HG03460 (cell line): ENCODE data around the gene CTBP2.
"Not testable (repeated sequence)": the region's sequence is repeated elsewhere in the genome, so short reads cannot be mapped to it uniquely, and the experiment has no call there.

Experiments
- ATAC-seq: cut with Tn5 transposase; IDR thresholded peaks from one replicate; pipeline ENCODE4 v1.9.1; 2021; ENCODE audit not compliant: unreplicated experiment

The CTBP2 gene

DNA sequence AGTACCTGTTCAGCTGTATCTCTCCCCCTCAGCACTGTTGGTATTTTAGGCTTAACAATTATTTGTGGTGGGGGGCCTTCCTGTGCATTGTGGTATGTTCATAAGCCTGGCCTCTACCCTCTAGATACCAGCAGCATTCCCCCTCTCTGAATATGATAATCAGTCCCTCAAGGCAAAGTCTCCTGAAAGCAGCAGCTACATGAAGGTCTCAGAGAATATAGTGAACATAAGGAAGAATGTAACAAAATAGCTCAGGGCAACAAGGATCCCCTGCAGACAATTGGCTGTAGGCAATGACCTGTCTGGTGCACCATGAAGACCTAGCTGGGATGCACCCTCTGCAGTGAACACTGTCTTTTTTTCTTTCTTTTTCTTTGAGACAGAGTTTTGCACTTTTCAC lies 86.4 kb downstream of the CTBP2 start:
- no peak for ATAC-seq

DNA sequence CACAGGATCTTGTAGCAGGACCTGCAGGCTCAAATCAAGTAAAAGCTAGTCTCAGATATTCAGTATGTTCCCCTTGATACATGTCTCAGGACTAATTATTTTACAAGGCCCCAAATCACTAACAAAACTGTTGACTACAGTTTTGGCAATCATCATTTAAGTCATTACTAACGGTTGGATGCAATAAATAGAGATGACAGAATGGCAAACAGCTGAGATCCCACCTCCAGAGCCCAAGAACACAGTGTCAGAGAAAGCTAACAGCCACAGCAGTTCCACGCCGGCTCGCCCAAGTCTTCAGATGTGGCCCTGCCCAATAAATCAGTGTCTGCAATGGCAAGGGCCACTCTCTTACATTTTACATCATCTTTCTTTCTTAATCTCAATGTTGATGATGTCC lies 87.6 kb downstream of the CTBP2 start:
- ATAC-seq, result no peak

DNA sequence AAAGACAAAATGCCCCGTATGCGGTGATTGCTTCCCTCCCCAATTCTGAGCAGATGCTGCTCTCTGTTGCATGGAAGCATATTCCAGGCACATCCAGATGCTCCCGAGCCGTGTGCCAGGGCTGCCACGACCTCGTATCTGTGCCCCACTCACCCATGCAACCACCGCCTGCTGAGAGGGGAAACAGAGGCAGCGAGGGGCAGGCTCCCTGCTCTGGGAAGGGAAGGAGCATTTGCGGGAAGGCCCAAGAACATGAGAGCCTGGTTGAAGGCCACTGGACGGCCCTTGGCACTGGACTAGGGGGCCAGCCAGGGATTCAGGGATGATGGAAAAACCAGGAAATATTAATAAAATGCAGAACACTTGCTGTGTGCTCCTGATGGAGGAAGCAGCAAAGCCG lies 89.4 kb downstream of the CTBP2 start:
- ATAC-seq, result no peak

DNA sequence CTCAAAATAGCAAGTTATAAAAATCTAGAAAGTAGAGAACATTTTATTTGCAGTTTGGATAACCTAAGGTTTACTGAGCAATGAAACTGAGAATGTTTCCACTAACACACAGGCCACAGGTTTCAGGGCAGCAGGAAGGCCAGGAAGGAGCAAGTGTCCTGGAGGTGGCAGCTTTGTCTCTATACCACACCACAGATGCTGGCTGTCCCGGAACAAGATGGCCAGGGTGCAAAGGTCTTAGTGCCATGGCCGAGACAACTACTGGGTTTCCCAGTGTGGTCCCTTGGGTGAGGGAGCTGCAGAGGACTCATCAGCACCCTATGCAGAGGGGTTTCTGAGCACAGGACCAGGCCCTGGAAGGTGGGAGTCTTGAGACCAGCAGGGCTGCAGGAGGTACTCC lies 92.0 kb downstream of the CTBP2 start:
- ATAC-seq, result no peak

DNA sequence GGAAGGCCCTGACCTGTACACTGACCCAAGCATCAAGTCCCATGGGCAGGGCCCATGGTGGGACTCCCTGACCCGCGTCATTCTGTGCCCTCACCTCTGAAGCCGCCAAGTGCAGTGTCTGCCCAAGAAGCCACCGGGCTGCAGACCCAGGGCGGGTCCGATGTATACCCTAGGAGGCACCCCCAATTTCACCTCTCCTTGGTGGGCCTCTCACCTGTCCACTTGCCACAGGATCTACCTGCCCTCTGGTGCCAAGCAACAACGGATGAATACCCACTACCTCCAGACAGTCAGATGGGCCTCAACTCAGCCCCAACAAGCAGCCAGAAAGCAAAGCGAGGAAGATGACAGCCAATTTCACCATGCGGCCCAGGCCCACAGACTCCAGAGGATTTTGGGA lies 92.6 kb downstream of the CTBP2 start:
- ATAC-seq, result no peak

- no peak for ATAC-seq
These were observed 93.5 kb downstream of the CTBP2 start for GRCh38 chr10:125066764-125067450.

DNA sequence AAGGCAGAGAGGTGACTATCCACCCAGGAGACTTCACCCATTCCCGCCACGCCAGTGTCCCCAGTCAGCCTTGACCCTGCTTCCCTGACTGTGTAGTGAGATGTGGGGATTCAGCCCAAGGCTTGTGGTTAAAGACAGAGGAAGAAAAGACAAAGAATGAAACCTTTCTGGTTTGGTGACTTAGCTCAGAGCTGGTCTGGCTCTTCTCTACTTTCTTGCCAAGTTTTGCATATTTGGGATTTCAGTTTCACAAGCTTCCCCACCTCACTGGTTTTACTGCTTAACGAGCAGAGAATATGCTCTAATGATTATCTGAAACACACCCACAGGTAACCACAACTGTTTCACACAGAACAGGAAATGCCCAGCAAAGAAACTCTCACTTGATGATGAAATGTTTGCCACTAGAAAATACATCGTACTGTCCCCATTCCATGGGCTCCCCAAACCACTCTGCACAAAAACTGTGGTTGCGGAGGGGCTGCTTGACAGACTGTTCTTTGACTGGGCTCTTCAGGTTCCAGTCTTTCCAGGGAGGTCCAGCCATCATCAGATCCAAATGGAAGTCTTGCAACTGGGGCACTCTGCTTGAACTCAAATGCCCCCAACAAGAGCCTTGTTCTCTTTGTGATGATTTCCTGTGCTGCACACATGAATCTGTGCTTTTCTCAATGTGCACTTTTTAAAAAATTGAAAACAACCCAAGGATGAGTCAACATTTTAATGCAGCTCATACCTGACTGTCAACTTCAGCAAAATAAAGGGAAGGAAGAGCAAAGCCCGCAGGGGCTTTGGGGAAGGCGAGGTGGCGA lies 95.5 kb downstream of the CTBP2 start:
- ATAC-seq, result peak; percentile 93

- no peak for ATAC-seq
These were observed 97.0 kb downstream of the CTBP2 start for GRCh38 chr10:125063256-125063925.

DNA sequence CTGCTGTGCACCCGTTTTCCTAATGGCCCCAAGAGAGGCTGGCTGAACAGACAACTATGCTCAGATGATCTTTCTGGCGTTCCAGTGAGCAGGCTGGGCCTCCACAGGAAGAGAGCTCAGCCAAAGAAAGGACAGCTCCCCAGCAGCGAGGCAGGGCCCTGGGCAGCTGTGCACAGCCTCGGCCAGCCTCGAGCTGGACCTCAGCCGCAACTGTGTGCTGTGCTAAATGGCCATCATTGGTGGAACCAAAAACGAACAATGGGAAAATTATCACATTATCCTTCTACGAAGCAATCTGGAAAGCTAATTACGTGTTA lies 97.5 kb downstream of the CTBP2 start:
- no peak for ATAC-seq

DNA sequence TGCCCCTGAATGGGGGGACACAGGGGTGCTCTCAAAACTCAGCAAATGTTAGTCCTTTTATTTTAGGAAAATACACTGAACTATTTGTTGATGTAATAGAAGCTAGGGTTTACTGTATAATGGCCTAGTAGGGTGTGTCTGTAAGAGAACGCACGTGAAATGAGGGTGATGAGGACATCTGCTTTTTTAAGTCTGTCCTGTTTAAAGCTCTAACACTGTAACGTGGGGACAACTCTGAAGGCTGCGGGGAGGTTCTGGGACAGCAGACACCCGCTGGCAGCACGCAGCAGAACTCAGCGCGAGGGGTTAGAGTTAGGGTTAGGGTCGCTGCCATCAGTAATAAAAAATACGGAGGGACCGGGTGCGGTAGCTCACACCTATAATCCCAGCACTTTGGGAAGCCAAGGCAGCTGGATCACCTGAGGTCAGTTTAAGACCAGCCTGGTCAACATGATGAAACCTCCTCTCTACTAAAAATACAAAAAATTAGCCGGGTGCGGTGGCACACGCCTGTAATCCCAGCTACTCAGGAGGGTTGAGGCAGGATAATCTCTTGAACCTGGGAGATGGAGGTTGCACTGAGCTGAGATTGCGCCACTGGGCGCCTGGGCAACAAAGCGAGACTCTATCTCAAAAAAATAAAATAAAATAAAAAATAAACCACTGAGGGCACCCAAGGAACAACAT lies 98.0 kb downstream of the CTBP2 start:
- ATAC-seq, result no peak

- no peak for ATAC-seq
These were observed 98.7 kb downstream of the CTBP2 start for GRCh38 chr10:125061557-125062226.

DNA sequence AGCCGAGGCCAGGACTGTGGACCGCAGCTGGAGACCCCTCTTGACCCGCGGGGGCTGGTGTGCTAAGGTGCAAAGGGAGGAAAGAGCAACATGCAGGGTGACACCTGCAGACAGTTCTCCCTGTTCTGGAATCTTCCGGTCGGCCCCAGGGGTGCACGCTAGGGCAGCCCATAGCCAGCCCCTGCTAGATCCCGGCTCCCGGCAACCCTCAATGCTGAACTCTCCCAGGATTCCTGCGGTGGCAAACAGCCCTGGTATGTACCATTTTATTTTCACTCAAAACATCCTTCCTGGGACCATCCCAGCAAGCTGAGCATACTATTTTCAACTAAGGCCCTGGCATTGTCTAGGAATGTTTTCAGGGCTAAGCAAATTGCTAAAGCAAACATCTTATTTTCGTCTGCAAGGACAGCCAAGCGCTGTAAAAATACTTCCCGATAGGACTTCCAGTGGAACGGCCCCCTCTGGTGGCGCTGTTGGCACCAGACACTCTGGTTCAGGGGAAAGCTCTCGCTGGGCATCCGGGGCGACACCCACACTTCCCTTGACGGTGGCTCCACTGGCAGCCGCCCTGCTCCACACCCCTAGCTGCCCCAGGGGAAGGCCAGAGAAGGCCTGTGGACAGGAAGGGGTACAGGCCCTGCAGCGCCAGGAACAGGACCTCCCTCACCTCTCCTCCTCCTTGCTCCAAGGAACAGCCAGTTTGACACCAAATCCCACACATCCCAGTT lies 99.4 kb downstream of the CTBP2 start:
- no peak for ATAC-seq

- no peak for ATAC-seq
These were observed 99.9 kb downstream of the CTBP2 start for GRCh38 chr10:125060482-125060825.

DNA sequence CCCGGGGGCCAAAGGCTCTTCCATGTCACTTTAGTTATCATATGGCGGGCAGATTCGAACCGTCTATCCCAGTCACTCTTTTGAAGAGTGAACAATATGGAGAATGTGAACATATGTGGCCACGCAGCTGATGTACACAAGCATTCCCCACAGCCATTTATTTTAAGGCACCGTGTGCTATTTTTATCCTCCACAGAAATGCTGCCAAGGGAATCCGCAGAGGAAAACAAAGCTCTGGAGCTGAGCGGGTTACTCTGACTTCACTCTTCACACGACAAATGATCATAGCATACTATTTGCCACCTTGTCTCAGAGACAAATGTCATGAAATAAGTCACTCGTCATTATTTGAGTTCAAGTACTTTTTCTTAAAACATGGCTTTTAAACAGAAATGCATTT lies 100.3 kb downstream of the CTBP2 start:
- no peak for ATAC-seq

- ATAC-seq, result not testable (repeated sequence)
These were observed 101.0 kb downstream of the CTBP2 start for GRCh38 chr10:125059348-125059747.

- no peak for ATAC-seq
These were observed 103.0 kb downstream of the CTBP2 start for GRCh38 chr10:125057158-125058001.

GRCh38 chr10:125056161-125057132 lies 103.9 kb downstream of the CTBP2 start:
- no peak for ATAC-seq

- ATAC-seq, result no peak
These were observed 104.9 kb downstream of the CTBP2 start for GRCh38 chr10:125055446-125055845.
